HepG2 (cell line): ENCODE results near the gene PLEKHB2. TPM values are rescaled to one million over a fixed set of nuclear protein-coding genes. Genes with fewer than 3 reads are reported as not detected.

ENCODE experiments used
- IRF9 ChIP-seq: sonication (generic); formaldehyde crosslinking; IDR thresholded peaks from 2 replicates; pipeline ENCODE4 v1.8.0; 2022; ENCODE audit warnings: missing genetic modification reagents, mild to moderate bottlenecking, borderline replicate concordance
- RARG ChIP-seq: sonication (generic); formaldehyde crosslinking; IDR thresholded peaks from 2 replicates; pipeline ENCODE4 v1.4.0; 2020; ENCODE audit warnings: low read depth, mild to moderate bottlenecking, missing genetic modification reagents
- TGIF2 ChIP-seq: IDR thresholded peaks from 2 replicates; pipeline ENCODE4 v1.6.1; 2016; ENCODE audit warnings: control low read depth, missing compliant biosample characterization
- ZFP36L1 ChIP-seq: sonication (generic); formaldehyde crosslinking; IDR thresholded peaks from 2 replicates; pipeline ENCODE4 v1.8.0; 2022; ENCODE audit warnings: mild to moderate bottlenecking, missing genetic modification reagents, moderate library complexity
- ZNF264 ChIP-seq: sonication (generic); formaldehyde crosslinking; IDR thresholded peaks from 2 replicates; pipeline ENCODE4 v1.4.0; 2020; ENCODE audit warnings: missing genetic modification reagents
- ZNF33B ChIP-seq: sonication (generic); formaldehyde crosslinking; IDR thresholded peaks from 2 replicates; pipeline ENCODE4 v1.5.1; 2020; ENCODE audit warnings: mild to moderate bottlenecking, missing genetic modification reagents
- ZNF770 ChIP-seq: sonication (generic); formaldehyde crosslinking; IDR thresholded peaks from 2 replicates; pipeline ENCODE4 v1.5.0; 2020; ENCODE audit warnings: mild to moderate bottlenecking, missing genetic modification reagents
- polyA plus RNA-seq, 8 experiments: library from polyadenylated mRNA; depleted of rRNA in 3 of 8; stranded (reverse) in 7 of 8; unstranded in 1 of 8; fragments of >200 nt; fragmentation: Illumina TruSeq in 4 of 8; extraction: Trizol in 4 of 8; gene quantifications; 2 replicates each; pipeline versions ENCODE4 v1.2.1 to v1.2.3, GENCODE V29; 2011 to 2016; ENCODE audit warnings: low read depth in 4 of 8, missing spikeins in 1 of 8, mixed read lengths in 1 of 8; ENCODE audit not compliant: insufficient read depth in 1 of 8
- total RNA-seq, 5 experiments: library from RNA; depleted of rRNA; stranded (reverse); fragments of >200 nt; fragmentation: Illumina TruSeq; extraction: Trizol; gene quantifications; 2 replicates each; pipeline ENCODE4 v1.2.3, GENCODE V29; 2016; ENCODE audit warnings: low read depth in 1 of 5
- TF ChIP-seq, protein P1 (sequence below), 2 experiments: sonication (generic) in 1 of 2; formaldehyde crosslinking in 1 of 2; IDR thresholded peaks; 2 replicates each; pipeline versions ENCODE4 v1.4.0 to v1.6.1; 2018 to 2020; ENCODE audit warnings: missing genetic modification reagents in 2 of 2, borderline replicate concordance in 1 of 2, low read depth in 1 of 2, mild to moderate bottlenecking in 1 of 2, missing biosample characterization in 1 of 2

The PLEKHB2 gene
- total and polyA plus RNA-seq, 2 of the 13 experiments (the other 11 are each of a cell fraction or from before 2014, with no cell fraction given) = 73.0 to 78.9 TPM

- TF ChIP-seq, protein P1, sequence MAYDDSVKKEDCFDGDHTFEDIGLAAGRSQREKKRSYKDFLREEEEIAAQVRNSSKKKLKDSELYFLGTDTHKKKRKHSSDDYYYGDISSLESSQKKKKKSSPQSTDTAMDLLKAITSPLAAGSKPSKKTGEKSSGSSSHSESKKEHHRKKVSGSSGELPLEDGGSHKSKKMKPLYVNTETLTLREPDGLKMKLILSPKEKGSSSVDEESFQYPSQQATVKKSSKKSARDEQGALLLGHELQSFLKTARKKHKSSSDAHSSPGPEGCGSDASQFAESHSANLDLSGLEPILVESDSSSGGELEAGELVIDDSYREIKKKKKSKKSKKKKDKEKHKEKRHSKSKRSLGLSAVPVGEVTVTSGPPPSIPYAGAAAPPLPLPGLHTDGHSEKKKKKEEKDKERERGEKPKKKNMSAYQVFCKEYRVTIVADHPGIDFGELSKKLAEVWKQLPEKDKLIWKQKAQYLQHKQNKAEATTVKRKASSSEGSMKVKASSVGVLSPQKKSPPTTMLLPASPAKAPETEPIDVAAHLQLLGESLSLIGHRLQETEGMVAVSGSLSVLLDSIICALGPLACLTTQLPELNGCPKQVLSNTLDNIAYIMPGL (CRISPR knock-in tag; IDR thresholded peaks at IDR 0.05; ENCODE audit: borderline replicate concordance in 1 of 2, low read depth in 1 of 2) = no peak
- no peak for TF ChIP-seq ZFP36L1 (CRISPR knock-in tag)
- no peak for TF ChIP-seq ZNF264 (CRISPR knock-in tag)
- no peak for TF ChIP-seq RARG
- TF ChIP-seq ZNF33B (CRISPR knock-in tag) = no peak
- TF ChIP-seq ZNF770 (CRISPR knock-in tag) = no peak
- no peak for TF ChIP-seq TGIF2
- TF ChIP-seq IRF9 (CRISPR knock-in tag) = no peak
- TF ChIP-seq, all 625 proteins: peak for 0
Observed at GRCh38 chr2:131123192-131123591, 18.1 kb downstream of the PLEKHB2 start (continued).
